Measurements from ENCODE around the gene HLA-DPB1.

The HLA-DPB1 gene

GRCh38 chr6:33107641-33108040, 31.9 kb downstream of the HLA-DPB1 start:
- TF ChIP-seq, protein P1, sequence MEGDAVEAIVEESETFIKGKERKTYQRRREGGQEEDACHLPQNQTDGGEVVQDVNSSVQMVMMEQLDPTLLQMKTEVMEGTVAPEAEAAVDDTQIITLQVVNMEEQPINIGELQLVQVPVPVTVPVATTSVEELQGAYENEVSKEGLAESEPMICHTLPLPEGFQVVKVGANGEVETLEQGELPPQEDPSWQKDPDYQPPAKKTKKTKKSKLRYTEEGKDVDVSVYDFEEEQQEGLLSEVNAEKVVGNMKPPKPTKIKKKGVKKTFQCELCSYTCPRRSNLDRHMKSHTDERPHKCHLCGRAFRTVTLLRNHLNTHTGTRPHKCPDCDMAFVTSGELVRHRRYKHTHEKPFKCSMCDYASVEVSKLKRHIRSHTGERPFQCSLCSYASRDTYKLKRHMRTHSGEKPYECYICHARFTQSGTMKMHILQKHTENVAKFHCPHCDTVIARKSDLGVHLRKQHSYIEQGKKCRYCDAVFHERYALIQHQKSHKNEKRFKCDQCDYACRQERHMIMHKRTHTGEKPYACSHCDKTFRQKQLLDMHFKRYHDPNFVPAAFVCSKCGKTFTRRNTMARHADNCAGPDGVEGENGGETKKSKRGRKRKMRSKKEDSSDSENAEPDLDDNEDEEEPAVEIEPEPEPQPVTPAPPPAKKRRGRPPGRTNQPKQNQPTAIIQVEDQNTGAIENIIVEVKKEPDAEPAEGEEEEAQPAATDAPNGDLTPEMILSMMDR (conservative IDR thresholded peaks at IDR 0.05; ENCODE audit: control insufficient read depth, insufficient read depth, low read depth, low read length) = no peak
- no peak overlapping the region for H3K4me3 ChIP-seq (ENCODE audit: control insufficient read depth, low read depth, low read length)
- no peak for DNase-seq (ENCODE audit: low read depth)

GRCh38 chr6:33108307-33108706, 32.5 kb downstream of the HLA-DPB1 start:
- DNase-seq (ENCODE audit: low read depth) = no peak
- no peak overlapping the region for H3K4me3 ChIP-seq (ENCODE audit: control insufficient read depth, low read depth, low read length)

GRCh38 chr6:33112148-33112547, 36.4 kb downstream of the HLA-DPB1 start:
- peak; percentile 65 for DNase-seq (ENCODE audit: low read depth)
- H3K4me3 ChIP-seq (ENCODE audit: control insufficient read depth, low read depth, low read length) = no peak overlapping the region
- TF ChIP-seq, protein P1 (conservative IDR thresholded peaks at IDR 0.05; ENCODE audit: control insufficient read depth, insufficient read depth, low read depth, low read length) = no peak

More at GRCh38 chr6:33108307-33108706, 32.5 kb downstream of the HLA-DPB1 start:
- TF ChIP-seq, protein P1 (conservative IDR thresholded peaks at IDR 0.05; ENCODE audit: control insufficient read depth, insufficient read depth, low read depth, low read length) = no peak

GRCh38 chr6:33113755-33114154, 38.0 kb downstream of the HLA-DPB1 start:
- DNase-seq (ENCODE audit: low read depth) = no peak
- H3K4me3 ChIP-seq (ENCODE audit: control insufficient read depth, low read depth, low read length) = no peak overlapping the region
- TF ChIP-seq, protein P1 (conservative IDR thresholded peaks at IDR 0.05; ENCODE audit: control insufficient read depth, insufficient read depth, low read depth, low read length) = no peak

- DNase-seq (ENCODE audit: low read depth) = no peak
- TF ChIP-seq, protein P1 (conservative IDR thresholded peaks at IDR 0.05; ENCODE audit: control insufficient read depth, insufficient read depth, low read depth, low read length) = no peak
- H3K4me3 ChIP-seq (ENCODE audit: control insufficient read depth, low read depth, low read length) = no peak overlapping the region
Measured at GRCh38 chr6:33114406-33114805, 38.6 kb downstream of the HLA-DPB1 start.

DNA sequence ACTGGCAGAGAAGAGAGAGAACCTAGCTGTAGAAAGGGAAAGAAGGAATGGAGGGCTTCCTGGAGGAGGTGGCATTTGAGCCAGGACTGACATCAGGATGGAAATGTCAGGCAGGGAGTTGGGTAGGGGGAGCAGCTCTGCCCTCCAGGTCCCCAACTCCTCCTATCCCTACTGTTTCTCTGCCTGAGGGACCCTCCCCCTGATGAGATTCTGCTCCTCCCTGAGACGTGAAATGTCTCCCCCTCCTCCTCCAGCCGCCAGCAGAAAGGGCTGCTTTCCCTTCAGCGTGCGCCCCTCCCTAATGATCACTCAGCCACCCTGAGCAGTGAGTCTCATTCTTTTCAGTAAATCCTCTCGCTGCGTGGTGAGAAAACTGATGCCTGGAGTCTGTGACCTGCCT, 40.6 kb downstream of the HLA-DPB1 start:
- TF ChIP-seq, protein P1 (conservative IDR thresholded peaks at IDR 0.05; ENCODE audit: control insufficient read depth, insufficient read depth, low read depth, low read length) = no peak
- no peak for DNase-seq (ENCODE audit: low read depth)
- no peak overlapping the region for H3K4me3 ChIP-seq (ENCODE audit: control insufficient read depth, low read depth, low read length)
